Activated CD4-positive, alpha-beta memory T cell treated with anti-CD3 and anti-CD28 coated beads for 36 hours (primary cell): Measurements from ENCODE around the gene NFIB. TPM values are rescaled to one million over a fixed set of nuclear protein-coding genes. Genes with fewer than 3 reads are reported as not detected.

Source experiments
- CTCF ChIA-PET: fragments of 350-600 bp; sonication (Branson Sonifier 250); formaldehyde crosslinking; loops from one replicate; lab custom pipeline; 2021; ENCODE audit warnings: antibody characterized with exemption, inconsistent platforms; lab: Charles Lee
- POLR2A ChIA-PET: fragments of 350-600 bp; sonication (Branson Sonifier 250); formaldehyde crosslinking; loops from one replicate; lab custom pipeline; 2021; ENCODE audit warnings: antibody characterized with exemption; lab: Charles Lee
- DNase-seq: peaks from one replicate; pipeline ENCODE4 v3.0.0-alpha.2; 2020
- H3K27ac Mint-ChIP-seq: one replicate; pipeline ENCODE4 v1.8.0; 2021; ENCODE audit warnings: mixed read lengths
- H3K27me3 Mint-ChIP-seq: one replicate; pipeline ENCODE4 v1.8.0; 2021; ENCODE audit warnings: mixed read lengths
- H3K36me3 Mint-ChIP-seq: one replicate; pipeline ENCODE4 v1.8.0; 2021; ENCODE audit warnings: mixed read lengths
- H3K4me1 Mint-ChIP-seq: one replicate; pipeline ENCODE4 v1.8.0; 2021; ENCODE audit warnings: low read depth, mixed read lengths
- H3K4me3 Mint-ChIP-seq: one replicate; pipeline ENCODE4 v1.8.0; 2021; ENCODE audit warnings: mild to moderate bottlenecking, mixed read lengths
- H3K9me3 Mint-ChIP-seq: one replicate; pipeline ENCODE4 v1.8.0; 2021; ENCODE audit warnings: mixed read lengths
- intact Hi-C: fragments of 100-400 bp; cut with micrococcal nuclease; formaldehyde crosslinking; loops from one replicate; pipeline ENCODE4 v1.15.1; 2023
- total RNA-seq, 2 experiments: library from RNA; stranded (reverse); gene quantifications; one replicate each; pipeline ENCODE4 v1.2.3, GENCODE V29; 2021

Gene NFIB
- total RNA-seq, 2 experiments from 2014 or later = not detected

GRCh38 chr9:14097215-14097614 is 216.7 kb downstream of the NFIB start:
- H3K4me1 Mint-ChIP-seq = no peaks in the 10 kb centered on the region
- ChIA-PET POLR2A (no interaction called here), CTCF (no interaction called here)

GRCh38 chr9:14096258-14096922 is 217.6 kb downstream of the NFIB start:
- Mint-ChIP-seq H3K9me3 (no peaks in the 10 kb centered on the region), H3K27me3 (no peaks in the 10 kb centered on the region), H3K4me1 (no peaks in the 10 kb centered on the region), H3K4me3 (no peak overlapping the region), H3K36me3 (no peaks in the 10 kb centered on the region), H3K27ac (no peak overlapping the region)
- POLR2A ChIA-PET = no interaction called here
- intact Hi-C loops = no loop called here
- CTCF ChIA-PET = no interaction called here
- DNase-seq = no peak

More at GRCh38 chr9:14097215-14097614, 216.7 kb downstream of the NFIB start:
- DNase-seq = no peak
- no peaks in the 10 kb centered on the region for H3K9me3 Mint-ChIP-seq
- H3K27ac Mint-ChIP-seq = no peak overlapping the region
- no peaks in the 10 kb centered on the region for H3K36me3 Mint-ChIP-seq
- intact Hi-C loops = no loop called here
- no peak overlapping the region for H3K4me3 Mint-ChIP-seq
- no peaks in the 10 kb centered on the region for H3K27me3 Mint-ChIP-seq

- no peaks in the 10 kb centered on the region for H3K27me3 Mint-ChIP-seq
- no peaks in the 10 kb centered on the region for H3K4me1 Mint-ChIP-seq
- H3K36me3 Mint-ChIP-seq = no peaks in the 10 kb centered on the region
- H3K27ac Mint-ChIP-seq = no peak overlapping the region
- ChIA-PET CTCF (no interaction called here), POLR2A (no interaction called here)
- no peaks in the 10 kb centered on the region for H3K9me3 Mint-ChIP-seq
- DNase-seq = no peak
- intact Hi-C loops = no loop called here
- H3K4me3 Mint-ChIP-seq = no peak overlapping the region
These were observed 218.7 kb downstream of the NFIB start for GRCh38 chr9:14095277-14095676.

GRCh38 chr9:14094491-14094890 is 219.4 kb downstream of the NFIB start:
- no peaks in the 10 kb centered on the region for H3K36me3 Mint-ChIP-seq
- H3K27me3 Mint-ChIP-seq = no peaks in the 10 kb centered on the region
- H3K27ac Mint-ChIP-seq = no peak overlapping the region
- DNase-seq = no peak
- intact Hi-C loops = no loop called here
- no peaks in the 10 kb centered on the region for H3K4me1 Mint-ChIP-seq
- ChIA-PET CTCF (interaction anchor here (0.6 kb wide), 1 partner anchor 335 kb away, joined by 3 read pairs; no protein-coding TSS in a partner anchor), POLR2A (no interaction called here)
- H3K4me3 Mint-ChIP-seq = no peak overlapping the region
- H3K9me3 Mint-ChIP-seq = no peaks in the 10 kb centered on the region

GRCh38 chr9:14092344-14092743 is 221.6 kb downstream of the NFIB start:
- CTCF ChIA-PET = no interaction called here
- POLR2A ChIA-PET = no interaction called here
- Mint-ChIP-seq H3K4me1 (no peaks in the 10 kb centered on the region), H3K27me3 (no peaks in the 10 kb centered on the region), H3K36me3 (no peaks in the 10 kb centered on the region), H3K4me3 (no peak overlapping the region), H3K27ac (no peak overlapping the region), H3K9me3 (no peaks in the 10 kb centered on the region)
- intact Hi-C loops = no loop called here
- DNase-seq = no peak

- Mint-ChIP-seq H3K4me3 (no peak overlapping the region), H3K27ac (no peak overlapping the region), H3K9me3 (no peaks in the 10 kb centered on the region), H3K27me3 (no peaks in the 10 kb centered on the region), H3K4me1 (no peaks in the 10 kb centered on the region), H3K36me3 (no peaks in the 10 kb centered on the region)
- POLR2A ChIA-PET = no interaction called here
- no peak for DNase-seq
- CTCF ChIA-PET = no interaction called here
- intact Hi-C loops = no loop called here
These were observed 224.7 kb downstream of the NFIB start for GRCh38 chr9:14089051-14089803.

GRCh38 chr9:14087576-14087975 is 226.4 kb downstream of the NFIB start:
- no peak overlapping the region for H3K27ac Mint-ChIP-seq
- CTCF ChIA-PET = no interaction called here

GRCh38 chr9:14086495-14086894 is 227.4 kb downstream of the NFIB start:
- H3K4me1 Mint-ChIP-seq = no peaks in the 10 kb centered on the region
- H3K4me3 Mint-ChIP-seq = no peak overlapping the region
- CTCF ChIA-PET = no interaction called here

More at GRCh38 chr9:14087576-14087975, 226.4 kb downstream of the NFIB start:
- intact Hi-C loops = no loop called here
- POLR2A ChIA-PET = no interaction called here
- Mint-ChIP-seq H3K4me3 (no peak overlapping the region), H3K4me1 (no peaks in the 10 kb centered on the region), H3K27me3 (no peaks in the 10 kb centered on the region), H3K9me3 (no peaks in the 10 kb centered on the region), H3K36me3 (no peaks in the 10 kb centered on the region)
- no peak for DNase-seq

GRCh38 chr9:14085810-14086209 is 228.1 kb downstream of the NFIB start:
- ChIA-PET POLR2A (no interaction called here), CTCF (no interaction called here)
- H3K27me3 Mint-ChIP-seq = no peaks in the 10 kb centered on the region

More at GRCh38 chr9:14086495-14086894, 227.4 kb downstream of the NFIB start:
- Mint-ChIP-seq H3K9me3 (no peaks in the 10 kb centered on the region), H3K27ac (no peak overlapping the region), H3K27me3 (no peaks in the 10 kb centered on the region), H3K36me3 (no peaks in the 10 kb centered on the region)
- intact Hi-C loops = no loop called here
- no peak for DNase-seq
- POLR2A ChIA-PET = no interaction called here

GRCh38 chr9:14084867-14085266 is 229.1 kb downstream of the NFIB start:
- intact Hi-C loops = no loop called here
- POLR2A ChIA-PET = no interaction called here
- no peak overlapping the region for H3K27ac Mint-ChIP-seq
- H3K27me3 Mint-ChIP-seq = no peaks in the 10 kb centered on the region
- DNase-seq = no peak
- no peaks in the 10 kb centered on the region for H3K4me1 Mint-ChIP-seq
- H3K4me3 Mint-ChIP-seq = no peak overlapping the region
- no peaks in the 10 kb centered on the region for H3K9me3 Mint-ChIP-seq
- no peaks in the 10 kb centered on the region for H3K36me3 Mint-ChIP-seq
- CTCF ChIA-PET = no interaction called here

More at GRCh38 chr9:14085810-14086209, 228.1 kb downstream of the NFIB start:
- intact Hi-C loops = no loop called here
- H3K27ac Mint-ChIP-seq = no peak overlapping the region
- H3K4me3 Mint-ChIP-seq = no peak overlapping the region
- no peaks in the 10 kb centered on the region for H3K4me1 Mint-ChIP-seq
- no peak for DNase-seq
- H3K9me3 Mint-ChIP-seq = no peaks in the 10 kb centered on the region
- H3K36me3 Mint-ChIP-seq = no peaks in the 10 kb centered on the region

GRCh38 chr9:14083366-14083765 is 230.6 kb downstream of the NFIB start:
- Mint-ChIP-seq H3K4me3 (no peak overlapping the region), H3K36me3 (no peaks in the 10 kb centered on the region), H3K27ac (no peak overlapping the region)

GRCh38 chr9:14082732-14083131 is 231.2 kb downstream of the NFIB start:
- no peak overlapping the region for H3K27ac Mint-ChIP-seq
- ChIA-PET POLR2A (no interaction called here), CTCF (no interaction called here)
- no peaks in the 10 kb centered on the region for H3K4me1 Mint-ChIP-seq
- peaks cover 2% of the 10 kb centered on the region for H3K9me3 Mint-ChIP-seq
- intact Hi-C loops = no loop called here
- H3K36me3 Mint-ChIP-seq = no peaks in the 10 kb centered on the region
- no peak for DNase-seq
- H3K27me3 Mint-ChIP-seq = no peaks in the 10 kb centered on the region
- no peak overlapping the region for H3K4me3 Mint-ChIP-seq

More at GRCh38 chr9:14083366-14083765, 230.6 kb downstream of the NFIB start:
- H3K9me3 Mint-ChIP-seq = peaks cover 2% of the 10 kb centered on the region
- no peaks in the 10 kb centered on the region for H3K4me1 Mint-ChIP-seq
- ChIA-PET POLR2A (no interaction called here), CTCF (no interaction called here)
- no peaks in the 10 kb centered on the region for H3K27me3 Mint-ChIP-seq
- intact Hi-C loops = no loop called here
- DNase-seq = no peak
